Ureter (tissue), 1 donor: Measurements from ENCODE around the gene MAP2K2. TPM values are rescaled to one million over a fixed set of nuclear protein-coding genes. Genes with fewer than 3 reads are reported as not detected.

Source experiments
- DNase-seq: peaks from one replicate; pipeline ENCODE4 v3.0.0-alpha.2; 2020; ENCODE audit warnings: low spot score
- total RNA-seq: library from RNA; stranded (reverse); gene quantifications from one replicate; pipeline ENCODE4 v1.2.4, GENCODE V29; 2023
- donor health status: DM: yes; HTN: yes; CAD: no.

MAP2K2 gene
- total RNA-seq, 1 donor from 2014 or later, result 103 TPM

DNA sequence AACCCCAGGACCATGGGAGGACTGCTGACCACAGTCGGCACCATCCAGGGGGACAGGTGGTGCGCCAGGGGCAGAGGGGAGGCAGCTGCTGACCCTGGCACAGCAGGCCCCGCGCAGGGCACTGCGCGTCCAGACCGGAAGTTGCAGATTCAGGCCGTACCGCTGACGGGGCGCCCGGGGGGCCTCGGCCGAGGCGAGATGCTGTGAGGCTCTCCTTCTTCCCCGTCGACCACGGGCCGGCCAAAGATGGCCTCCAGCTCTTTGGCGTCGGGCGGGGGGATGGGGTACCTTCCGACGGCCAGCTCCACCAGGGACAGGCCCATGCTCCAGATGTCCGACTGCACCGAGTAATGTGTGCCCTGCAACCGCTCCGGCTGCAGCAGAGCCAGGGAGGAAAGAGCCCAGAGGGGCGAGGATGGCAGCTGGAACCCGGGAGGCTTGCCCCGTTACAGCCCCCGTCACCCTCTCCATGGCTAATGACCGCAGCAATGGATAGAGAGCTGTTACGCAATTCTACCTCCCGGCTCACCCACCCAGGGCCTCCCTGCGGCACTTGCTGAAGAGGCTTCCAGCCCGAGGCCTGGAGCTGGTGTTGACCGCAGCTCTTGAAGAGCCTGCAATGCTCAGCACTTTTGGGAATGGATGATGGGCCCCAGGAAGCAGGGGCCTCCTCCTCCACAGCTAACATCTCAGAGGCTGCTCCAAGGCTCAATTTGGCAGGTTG is 24.7 kb downstream of the MAP2K2 start:
- DNase-seq, result no peak

DNA sequence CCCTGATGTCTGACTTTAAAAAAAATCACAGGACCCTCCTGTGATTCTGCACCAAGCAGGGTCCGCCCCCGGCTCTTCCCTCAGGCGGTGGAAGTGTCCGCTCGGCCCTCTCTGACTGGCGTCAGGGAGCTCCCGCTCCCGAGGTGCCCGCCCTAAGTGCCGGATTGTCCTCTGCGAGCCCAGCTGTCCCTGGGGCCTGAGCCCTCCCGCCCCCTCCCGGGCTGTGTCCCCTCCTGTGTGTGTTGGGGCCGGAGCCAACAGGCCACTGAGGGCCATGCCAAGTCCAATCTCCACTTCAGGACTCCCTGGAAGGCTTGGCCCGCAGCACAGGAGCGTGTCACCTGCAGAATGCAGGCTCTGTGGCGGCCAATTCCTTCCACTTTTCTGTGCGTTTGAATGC is 25.4 kb downstream of the MAP2K2 start:
- DNase-seq, result no peak

DNA sequence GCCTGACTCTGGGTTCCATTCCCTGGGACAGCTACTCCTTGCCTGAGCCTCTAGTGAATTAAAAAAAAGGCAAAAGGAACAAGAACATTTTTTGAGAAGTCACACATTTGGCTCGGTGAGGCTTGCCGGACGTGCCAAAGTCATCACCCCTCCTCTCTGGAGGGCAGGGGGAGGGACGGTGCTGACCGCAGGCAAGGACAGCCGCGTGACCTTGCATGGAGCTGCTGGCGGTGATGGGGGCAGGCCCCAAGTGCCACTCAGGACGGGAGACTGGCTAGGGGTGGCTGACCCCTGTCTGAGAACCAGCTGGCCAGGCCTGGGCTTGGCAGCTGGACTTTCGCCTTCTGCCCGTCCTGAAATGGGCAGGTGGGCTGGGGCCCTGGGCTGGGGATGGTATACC is 26.4 kb downstream of the MAP2K2 start:
- DNase-seq, result no peak

DNA sequence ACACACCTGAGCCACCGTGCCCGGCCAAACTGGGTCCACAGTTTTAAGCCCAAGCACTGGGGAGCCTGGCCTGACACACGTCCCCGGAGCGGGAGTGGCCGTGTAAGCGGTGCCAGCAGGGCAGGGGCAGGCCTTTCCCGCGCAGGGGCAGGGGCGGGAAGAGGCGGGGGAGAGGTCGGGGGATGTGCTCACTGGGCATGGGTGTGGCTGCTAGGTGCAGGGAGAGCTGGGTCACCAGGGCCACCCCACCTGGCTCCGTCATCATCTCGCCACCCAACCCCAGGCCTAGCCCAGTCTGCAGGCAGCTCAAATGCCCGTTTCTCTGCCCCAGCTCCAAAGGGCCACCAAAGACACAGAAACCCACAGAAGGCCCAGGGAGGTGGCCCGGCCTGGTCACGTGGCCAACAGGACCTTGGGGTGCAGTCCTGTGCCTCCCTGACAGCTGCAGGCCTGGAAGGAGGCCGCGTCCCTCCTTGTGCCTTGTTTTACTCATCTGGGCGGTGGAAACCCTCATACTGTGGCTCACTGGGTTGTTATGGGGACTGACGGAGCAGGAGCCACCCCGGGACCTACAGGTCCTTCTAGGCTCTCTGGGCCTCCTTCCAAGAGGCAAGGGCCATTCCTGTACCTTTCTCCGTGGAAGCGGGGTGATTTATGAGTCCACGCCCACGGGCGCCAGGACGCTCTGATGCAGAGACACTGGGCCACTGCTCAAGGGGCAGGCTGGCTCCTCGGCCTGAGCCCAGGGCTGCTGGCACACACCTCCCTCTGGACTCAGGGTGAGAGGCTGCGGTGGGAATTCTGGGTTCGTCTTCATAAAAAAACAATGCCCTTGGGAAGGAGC is 27.7 kb downstream of the MAP2K2 start:
- no peak for DNase-seq

DNA sequence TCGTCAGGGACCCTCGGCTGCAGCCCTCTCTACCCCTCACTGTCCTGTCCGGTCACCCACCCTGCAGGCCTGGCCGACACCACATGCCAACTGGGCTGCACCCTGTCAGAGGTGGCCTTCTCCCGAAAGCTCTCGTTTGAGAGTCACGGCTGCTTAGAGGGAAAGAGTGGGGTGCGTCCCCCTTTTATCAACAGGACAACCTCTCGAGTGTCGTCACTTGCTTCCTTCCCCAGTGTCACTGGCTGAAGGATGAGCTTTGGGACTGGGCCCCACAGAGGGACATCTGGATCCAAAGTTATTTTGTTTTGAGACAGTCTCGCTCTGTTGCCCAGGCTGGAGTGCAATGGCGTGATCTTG is 28.5 kb downstream of the MAP2K2 start:
- no peak for DNase-seq

DNA sequence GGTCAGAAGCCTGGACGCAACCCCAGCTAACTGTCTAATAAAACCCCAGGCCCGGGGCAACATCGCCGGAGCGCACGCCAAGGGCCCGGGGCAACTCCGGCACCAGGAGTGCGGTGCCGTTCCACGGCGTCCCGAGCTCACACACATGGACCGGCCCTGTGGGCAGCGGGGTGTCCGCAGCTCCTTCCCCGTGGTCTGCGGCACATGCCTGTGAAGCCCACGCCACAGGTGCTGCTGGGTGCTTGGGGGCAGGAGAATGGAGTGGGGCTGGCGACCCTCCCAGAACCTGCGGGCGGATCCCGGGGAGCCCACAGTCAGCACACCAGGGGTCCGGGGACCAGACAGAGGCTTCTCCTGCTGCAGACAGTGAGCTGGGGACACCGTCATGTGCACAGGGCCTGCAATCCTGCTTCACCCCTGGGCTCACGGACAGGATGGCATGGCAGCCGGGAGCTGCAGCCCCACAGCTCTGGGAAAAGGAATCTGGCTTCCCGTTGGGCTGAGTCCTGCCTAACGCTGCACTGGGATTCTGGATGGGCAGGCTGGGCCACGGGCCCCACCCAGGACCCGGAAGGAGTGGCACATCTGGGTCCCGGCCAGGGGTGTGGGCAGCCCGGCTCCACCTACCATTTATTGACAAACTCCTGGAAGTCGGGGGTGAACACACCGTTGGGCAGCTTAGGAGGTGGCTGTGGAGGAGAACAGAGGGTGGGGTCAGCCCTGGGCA is 29.0 kb downstream of the MAP2K2 start:
- no peak for DNase-seq

DNA sequence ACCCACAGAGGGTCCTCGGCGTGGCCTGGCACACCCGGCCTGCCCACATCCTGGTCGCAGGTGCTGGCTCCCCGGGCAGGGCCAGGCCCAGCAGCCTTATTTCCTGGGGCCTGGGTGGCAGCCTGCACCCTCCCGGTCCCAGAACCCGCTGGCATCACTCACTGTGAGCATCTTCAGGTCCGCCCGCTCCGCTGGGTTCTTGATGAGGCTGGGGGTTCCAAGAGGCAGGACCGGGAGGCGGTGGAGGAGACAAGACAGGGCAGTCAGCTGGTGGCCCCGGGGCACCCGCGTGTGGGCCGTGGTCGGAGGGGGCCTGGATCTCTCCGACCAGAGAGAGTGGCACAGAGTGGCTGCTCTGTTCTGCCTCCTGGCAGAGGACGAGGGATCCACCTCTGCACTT is 29.6 kb downstream of the MAP2K2 start:
- no peak for DNase-seq

DNA sequence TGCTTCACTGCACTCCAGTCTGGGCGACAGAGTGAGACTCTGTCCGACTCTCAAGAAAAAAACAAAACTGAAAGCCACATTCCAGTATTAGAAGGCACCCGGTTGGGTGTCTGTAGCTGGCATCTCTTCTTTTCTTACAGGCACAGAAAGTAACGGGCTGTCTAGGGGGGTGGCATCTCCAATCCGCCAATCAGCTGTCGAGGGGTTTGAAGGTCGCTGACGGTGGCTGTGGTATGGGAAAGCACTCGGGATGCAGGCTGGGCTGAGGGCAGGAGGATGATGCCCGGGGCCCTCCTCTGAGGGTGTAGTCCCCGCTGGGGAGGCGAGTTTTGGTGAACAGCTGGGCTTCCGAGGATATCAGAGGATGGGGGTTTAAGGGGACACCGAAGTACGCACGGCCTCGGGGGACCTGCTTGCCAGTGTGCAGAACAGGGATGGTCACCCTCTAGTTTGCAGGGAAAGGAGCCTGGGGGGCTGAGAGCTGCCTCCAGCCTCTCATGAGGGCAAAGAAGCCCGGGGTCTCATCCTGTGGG is 30.2 kb downstream of the MAP2K2 start:
- no peak for DNase-seq

DNA sequence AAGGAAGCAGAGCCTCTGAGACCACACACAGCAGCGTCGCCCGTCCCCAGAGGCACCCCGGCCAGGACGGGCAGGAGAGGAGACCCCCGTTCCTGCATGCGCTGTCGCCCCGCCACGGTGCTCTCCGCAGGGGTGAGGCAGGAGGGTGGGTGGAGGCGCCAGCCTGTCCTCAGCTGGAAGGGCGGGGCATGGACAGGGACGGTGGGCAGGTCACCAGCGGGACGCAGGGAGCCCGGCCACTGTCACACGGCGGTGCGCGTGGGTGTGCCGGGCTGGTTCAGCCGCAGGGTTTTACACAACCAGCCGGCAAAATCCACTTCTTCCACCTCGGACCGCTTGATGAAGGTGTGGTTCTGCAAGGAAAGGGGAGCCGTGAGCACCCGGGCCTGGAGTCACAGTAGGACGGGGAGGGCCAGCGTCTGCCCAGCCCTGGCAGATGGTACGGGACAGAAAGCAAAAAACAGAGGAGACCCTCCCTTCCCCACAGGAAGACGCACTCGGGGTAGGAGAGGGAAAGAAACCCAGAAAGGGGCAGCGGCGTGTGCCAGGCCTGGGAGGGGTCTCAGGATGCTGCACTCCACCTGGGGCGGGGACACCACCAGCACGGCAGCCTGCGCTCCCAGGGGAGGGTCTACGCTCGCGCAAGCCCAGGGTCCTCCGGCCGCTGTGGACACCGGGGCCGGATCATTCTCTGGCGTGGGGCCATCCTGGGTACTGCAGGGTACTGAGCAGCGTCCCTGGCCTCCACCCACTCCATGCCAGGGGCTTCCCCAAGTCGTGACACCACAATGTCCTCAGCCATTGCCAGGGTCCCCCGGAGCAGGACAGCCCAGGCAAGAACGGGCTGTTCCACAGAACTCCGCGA is 33.3 kb downstream of the MAP2K2 start:
- no peak for DNase-seq

DNA sequence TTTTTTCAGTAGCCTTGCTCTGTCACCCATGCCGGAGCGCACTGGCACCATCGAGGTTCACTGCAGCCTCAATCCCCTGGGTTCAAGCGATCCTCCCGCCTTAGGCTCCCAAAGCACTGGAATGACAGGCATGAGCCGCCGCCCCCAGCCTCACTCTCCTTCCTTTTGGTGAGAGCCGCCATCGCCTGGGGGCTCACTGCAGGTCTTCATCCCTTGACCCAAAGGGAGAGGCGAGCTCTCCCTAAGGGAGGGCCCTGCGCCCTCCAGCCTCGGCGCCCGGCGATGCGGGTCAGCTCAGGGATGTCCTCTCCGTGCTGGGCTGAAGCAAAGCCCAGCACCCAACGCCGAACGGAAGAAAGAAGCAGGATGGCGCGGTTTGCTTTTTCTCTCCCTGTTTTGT is 34.0 kb downstream of the MAP2K2 start:
- no peak for DNase-seq

DNA sequence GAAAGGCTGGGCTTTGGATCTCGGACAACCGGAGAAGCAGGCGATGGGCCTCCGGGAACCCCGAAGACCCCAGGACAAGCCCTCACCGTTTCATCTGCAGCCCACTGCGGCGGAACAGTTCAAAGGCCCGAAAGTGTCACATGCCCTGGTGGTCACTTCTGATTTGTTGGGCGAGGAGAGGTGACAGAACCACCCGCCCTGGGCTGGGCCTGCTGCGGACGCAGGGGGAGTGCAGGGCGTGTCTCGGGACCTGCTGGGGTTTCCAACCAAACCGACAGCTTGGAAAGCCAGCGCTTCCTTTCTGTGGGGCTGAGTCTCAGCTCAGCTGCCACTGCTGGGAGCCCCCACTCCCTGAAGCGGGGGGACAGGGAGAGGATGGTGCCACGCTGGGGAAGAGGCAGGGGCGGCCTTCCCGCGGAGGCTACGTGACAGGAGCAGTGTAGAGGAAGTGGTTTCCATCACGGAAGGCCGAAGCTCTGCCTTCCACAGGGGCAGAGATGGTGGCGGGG is 34.5 kb downstream of the MAP2K2 start:
- peak; percentile 85 for DNase-seq

DNA sequence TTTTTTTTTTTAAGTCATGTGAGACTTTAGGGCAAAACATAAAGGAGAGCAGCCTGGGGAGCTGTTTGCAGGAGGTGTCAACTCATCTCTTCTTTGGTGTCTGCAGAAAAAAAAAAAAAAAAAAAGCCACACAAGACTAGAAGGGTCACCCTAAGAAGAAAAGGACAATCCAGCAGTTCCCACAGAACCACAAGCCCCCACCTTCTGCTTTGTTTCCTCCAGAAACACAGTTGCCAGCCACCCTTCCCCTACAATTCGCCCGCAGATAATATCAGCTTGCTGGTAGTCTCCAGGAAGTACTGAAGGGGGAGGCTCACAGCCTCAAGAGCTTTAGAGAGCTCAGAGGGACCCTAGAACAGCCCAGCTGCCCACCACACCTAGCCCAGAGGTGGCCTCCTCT is 34.9 kb downstream of the MAP2K2 start:
- DNase-seq, result peak; percentile 73

DNA sequence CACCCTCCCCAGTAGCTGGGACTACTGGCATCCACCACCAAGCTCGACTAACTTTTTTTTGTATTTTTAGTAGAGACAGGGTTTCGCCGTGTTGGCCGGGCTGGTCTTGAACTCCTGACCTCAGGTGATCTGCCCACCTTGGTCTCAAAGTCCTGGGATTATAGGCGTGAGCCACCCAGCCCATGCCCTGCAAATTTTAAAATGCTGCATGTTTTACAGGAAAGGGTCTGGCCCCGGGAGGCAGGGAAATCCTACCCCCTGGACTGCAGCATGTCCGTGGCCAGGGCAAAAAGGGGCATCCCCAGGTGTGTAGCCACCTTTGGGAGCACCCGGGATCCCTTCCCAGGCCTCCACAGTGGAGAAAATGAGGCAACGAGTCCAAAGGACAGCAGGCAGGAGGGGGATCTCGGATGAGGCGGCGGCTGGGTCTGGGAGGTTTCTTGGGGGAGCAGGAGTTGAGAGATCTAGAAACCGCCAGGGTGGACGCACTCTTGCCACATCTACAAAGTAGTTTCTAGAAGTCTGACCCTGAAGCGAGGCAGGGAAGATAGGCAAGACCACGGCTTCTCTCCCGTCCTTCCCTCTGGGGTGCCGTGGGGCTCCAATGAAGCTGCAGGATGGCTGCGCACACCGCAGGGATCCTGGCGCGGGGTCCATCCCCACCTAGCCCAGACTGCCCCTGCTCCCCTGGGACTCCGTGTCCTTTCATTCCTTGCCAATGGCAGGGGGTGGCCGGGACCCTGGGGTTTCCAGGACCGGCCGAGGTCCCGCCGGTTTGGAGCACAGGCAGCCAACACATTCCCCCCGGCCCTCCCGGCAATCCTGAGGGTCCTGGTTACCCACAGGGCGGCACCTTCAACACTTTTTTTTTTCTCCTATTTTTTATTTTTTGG is 35.9 kb downstream of the MAP2K2 start:
- DNase-seq, result no peak

DNA sequence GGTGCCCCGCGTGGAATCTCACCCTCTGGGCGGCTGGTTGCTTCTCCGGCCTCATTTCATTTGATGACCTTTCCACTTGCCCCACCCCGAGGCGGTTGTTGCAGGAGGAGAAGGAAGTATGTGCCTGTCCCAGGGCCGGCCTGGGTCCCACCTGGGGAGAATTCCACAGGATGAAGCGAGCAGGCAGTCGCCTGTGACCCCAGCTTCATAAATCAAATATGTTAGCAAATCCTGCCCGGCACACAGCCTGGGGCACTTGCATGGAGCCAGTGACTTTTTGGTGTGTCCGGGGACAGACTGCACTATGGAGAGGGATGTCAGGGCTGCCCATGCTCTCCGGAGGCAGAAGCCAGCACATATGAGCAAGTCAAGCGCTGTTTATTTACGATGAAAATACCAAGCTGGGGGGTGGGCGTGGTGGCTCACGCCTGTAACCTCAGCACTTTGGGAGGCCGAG is 37.5 kb downstream of the MAP2K2 start:
- no peak for DNase-seq

DNA sequence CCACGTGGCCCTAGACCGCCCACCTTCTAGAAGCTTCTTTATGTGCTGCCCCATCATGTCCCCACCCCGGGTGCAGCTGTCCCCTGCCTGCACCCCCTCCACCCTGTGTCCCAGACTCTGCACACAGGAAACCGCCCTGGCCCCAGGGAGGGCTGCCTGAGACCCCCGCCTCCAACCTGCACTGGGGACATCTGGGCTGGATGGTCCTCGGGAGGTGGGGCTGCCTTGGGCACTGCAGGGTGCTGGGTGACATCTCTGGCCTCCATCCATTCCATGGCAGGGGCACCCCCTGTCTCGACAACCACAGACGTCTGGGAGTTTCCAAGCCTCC is 39.4 kb downstream of the MAP2K2 start:
- no peak for DNase-seq

DNA sequence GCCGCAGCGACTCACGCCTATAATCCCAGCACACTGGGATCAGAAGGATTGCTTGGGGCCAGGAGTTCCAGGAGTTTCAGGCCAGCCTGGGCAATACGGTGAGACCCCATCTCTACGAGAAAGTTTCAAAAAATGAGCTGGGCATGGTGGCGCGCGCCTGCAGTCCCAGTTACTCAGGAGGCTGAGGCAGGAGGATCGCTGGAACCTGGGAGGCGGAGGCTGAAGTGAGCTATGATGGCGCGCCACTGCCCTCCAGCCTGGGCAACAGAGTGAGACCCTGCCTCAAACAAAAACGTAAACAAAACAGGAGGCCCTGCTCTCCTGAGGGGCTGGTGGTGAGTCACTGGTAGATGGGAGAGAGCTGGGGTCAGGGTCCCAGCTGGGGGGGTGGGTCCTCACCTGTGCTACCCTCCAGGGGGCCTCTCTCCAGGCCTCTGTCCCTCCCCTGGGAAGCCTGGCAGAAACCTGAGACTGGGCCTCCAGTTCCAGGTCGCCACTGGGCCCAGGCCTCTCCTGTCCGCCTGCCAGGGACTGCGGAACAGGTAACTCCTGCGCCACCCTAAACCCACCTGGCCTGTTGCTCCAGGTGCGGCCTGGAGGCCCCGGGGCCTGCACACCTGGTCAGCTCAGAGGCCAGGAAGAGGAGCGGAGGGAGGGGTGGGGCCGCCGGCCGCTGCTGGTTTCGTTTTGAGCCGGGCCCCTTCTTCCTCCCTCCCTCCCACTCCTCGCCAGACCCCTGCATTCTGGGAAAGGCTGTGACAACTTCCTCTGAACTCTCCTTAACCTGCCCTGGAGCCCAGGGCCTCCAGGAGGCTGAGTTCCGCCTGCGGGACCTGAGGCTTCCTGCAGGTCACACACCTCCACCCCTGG is 40.0 kb downstream of the MAP2K2 start:
- DNase-seq, result peak; percentile 74

DNA sequence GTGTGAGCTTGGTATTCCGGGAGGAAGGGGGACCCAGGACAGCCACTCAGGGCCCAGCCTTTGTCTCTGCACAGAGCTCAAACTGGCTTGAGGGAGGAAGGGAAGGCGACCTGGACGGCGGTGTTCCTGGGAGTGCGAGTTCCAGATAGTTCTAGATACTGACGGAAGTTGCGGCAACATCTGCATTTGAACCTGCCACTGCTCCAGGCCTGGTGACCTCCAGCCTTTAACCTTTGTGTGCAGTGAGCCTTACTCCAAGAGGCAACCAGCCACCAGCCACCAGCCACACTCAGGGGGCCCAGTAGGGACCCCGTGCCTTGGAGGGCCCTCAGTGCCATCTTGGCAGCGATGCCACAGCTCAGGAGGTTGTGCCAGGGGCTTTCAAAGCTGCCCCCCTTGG is 41.8 kb downstream of the MAP2K2 start:
- no peak for DNase-seq

DNA sequence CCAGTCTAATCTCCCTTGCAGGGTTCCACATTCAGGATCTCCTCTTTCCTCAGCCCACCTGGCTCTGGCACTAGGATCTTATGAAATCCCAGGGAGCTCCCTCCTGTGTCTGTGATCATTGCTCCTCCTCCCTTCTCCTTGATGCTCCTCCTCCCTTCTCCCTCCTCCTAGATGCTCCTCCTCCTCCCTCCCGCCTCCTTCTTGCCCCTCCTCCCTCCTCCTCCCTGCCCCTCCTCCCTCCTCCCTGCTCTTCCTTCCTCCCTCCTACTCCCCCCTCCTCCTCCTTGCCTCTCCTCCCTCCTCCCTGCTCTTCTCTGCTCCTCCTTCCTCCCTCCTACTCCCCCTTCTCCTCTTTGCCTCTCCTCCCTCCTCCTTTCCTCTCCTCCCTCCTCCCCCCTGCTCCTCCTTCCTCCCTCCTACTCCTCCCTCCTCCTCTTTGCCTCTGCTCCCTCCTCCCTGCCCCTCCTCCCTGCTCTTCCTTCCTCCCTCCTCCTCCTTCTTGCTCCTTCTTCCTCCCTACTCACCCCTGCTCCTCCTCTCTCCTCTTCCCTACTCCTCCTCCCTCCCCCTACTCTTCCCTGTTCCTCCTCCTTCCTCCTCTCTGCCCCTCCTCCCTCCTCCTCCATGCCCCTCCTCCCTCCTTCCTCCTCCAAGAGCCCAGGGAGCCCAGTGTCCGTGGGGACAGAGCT is 42.3 kb downstream of the MAP2K2 start:
- DNase-seq, result no peak

DNA sequence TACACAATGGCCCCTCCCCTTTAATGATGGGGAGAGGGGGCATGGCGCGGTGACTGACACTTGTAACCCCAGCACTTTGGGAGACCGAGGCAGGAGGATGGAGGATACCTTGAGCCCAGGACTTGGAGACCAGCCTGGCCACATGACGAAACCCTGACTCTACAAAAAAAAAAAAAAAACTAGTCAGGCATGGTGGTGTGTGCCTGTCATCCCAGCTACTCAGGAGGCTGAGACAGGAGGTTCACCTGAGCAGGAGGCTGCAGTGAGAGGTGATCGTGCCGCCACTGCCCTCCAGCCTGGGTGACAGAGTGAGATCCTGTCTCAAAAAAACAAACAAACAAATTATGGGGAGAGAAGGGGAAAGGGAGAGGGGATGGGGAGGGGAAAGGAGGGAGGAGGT is 43.4 kb downstream of the MAP2K2 start:
- no peak for DNase-seq
